ENCODE measurements around the gene EXOC6B. TPM values are rescaled to one million over a fixed set of nuclear protein-coding genes. Genes with fewer than 3 reads are reported as not detected.

Gene EXOC6B
- total RNA-seq, 1 donor = 24.6 TPM

GRCh38 chr2:72330652-72331051 lies 495.2 kb downstream of the EXOC6B start:
- H3K4me2 ChIP-seq (ENCODE audit: insufficient read depth, low read length) = no peak overlapping the region
- no peak for DNase-seq (ENCODE audit: insufficient read length, low spot score, missing footprints)

DNA sequence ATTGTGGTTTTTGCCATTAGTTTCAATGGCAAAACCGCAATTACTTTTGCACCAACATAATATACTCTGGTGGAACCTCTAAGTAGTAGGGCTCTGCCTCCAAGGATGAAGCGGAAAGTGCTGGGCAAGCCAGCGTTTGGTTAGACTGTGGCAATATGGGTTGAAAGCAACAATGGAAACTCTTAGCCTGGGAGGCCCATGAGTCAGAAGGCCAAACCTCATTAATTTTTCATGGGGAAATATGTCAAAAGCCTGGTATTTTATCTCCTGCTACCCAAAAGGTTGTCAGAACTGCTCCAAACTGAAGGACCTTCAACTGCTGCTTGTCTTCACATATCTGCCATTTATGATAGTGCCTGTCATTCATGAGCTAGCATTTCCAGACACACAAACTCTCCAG lies 499.1 kb downstream of the EXOC6B start:
- Histone ChIP-seq H3K36me3 (ENCODE audit: insufficient read depth, low read length) (no peaks in the 10 kb centered on the region), H3K4me2 (ENCODE audit: insufficient read depth, low read length) (no peak overlapping the region), H3K27me3 (ENCODE audit: insufficient read depth, low read length) (no peaks in the 10 kb centered on the region), H3K4me3 (ENCODE audit: insufficient read depth, low read length) (no peak overlapping the region), H4K20me1 (ENCODE audit: insufficient read depth, low read length) (no peaks in the 10 kb centered on the region), H3K9me3 (ENCODE audit: low read depth, low read length) (no peaks in the 10 kb centered on the region), H2AFZ (ENCODE audit: low read length) (no peak overlapping the region), H3K4me1 (ENCODE audit: insufficient read depth, low read length) (no peaks in the 10 kb centered on the region), H3K79me2 (ENCODE audit: insufficient read depth, low read length) (no peaks in the 10 kb centered on the region), H3K27ac (ENCODE audit: low read depth, low read length) (no peak overlapping the region)
- TF ChIP-seq, protein P1, sequence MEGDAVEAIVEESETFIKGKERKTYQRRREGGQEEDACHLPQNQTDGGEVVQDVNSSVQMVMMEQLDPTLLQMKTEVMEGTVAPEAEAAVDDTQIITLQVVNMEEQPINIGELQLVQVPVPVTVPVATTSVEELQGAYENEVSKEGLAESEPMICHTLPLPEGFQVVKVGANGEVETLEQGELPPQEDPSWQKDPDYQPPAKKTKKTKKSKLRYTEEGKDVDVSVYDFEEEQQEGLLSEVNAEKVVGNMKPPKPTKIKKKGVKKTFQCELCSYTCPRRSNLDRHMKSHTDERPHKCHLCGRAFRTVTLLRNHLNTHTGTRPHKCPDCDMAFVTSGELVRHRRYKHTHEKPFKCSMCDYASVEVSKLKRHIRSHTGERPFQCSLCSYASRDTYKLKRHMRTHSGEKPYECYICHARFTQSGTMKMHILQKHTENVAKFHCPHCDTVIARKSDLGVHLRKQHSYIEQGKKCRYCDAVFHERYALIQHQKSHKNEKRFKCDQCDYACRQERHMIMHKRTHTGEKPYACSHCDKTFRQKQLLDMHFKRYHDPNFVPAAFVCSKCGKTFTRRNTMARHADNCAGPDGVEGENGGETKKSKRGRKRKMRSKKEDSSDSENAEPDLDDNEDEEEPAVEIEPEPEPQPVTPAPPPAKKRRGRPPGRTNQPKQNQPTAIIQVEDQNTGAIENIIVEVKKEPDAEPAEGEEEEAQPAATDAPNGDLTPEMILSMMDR (IDR thresholded peaks at IDR 0.05; ENCODE audit: extremely low read depth, low read depth, low read length) = no peak
- DNase-seq (ENCODE audit: insufficient read length, low spot score, missing footprints) = no peak

More at GRCh38 chr2:72330652-72331051, 495.2 kb downstream of the EXOC6B start:
- Histone ChIP-seq H3K79me2 (ENCODE audit: insufficient read depth, low read length) (no peaks in the 10 kb centered on the region), H3K27me3 (ENCODE audit: insufficient read depth, low read length) (no peaks in the 10 kb centered on the region), H3K4me3 (ENCODE audit: insufficient read depth, low read length) (no peak overlapping the region), H3K27ac (ENCODE audit: low read depth, low read length) (no peak overlapping the region), H3K36me3 (ENCODE audit: insufficient read depth, low read length) (no peaks in the 10 kb centered on the region), H3K9me3 (ENCODE audit: low read depth, low read length) (no peaks in the 10 kb centered on the region), H4K20me1 (ENCODE audit: insufficient read depth, low read length) (no peaks in the 10 kb centered on the region), H3K4me1 (ENCODE audit: insufficient read depth, low read length) (no peaks in the 10 kb centered on the region), H2AFZ (ENCODE audit: low read length) (no peak overlapping the region)
- TF ChIP-seq, protein P1 (IDR thresholded peaks at IDR 0.05; ENCODE audit: extremely low read depth, low read depth, low read length) = no peak

DNA sequence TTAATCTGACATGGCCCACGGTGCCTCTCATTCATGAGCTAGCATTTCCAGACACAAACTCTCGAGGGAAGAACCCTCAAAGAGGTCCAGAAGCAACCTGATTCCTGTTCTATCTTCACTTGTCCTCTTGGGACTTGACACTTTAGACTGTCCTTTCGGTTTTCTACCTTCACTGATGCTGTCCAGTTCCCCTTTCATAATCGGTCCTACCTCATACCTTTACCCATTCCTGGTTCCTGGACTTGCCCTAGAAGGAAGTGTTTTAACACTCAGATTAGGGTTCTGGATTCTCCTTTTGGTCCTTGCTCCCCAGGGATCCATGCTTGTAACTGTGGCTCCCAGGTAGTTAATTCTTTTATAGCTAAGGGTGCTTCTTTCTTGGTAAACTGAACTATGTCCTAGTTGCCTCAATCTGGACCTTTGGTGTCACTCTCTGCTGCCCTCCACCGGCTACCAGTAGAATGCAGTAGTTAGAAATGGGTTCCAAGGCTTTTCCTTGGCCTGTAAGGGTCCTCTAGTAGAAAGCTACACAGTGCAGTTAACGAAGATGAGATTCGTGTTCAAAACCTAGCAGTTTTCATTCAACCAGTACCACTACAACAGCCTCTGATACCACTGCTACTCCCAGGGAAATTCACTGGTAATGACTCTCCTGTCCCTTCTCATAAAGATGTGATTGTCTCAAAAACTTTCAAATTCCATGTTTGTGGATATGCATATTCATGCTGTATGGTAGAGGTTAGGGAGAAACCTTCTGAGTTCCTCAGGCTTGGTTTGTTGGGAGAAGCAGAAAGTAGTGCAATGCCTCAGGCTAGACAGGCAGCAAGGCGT lies 500.0 kb downstream of the EXOC6B start:
- Histone ChIP-seq H3K4me3 (ENCODE audit: insufficient read depth, low read length) (no peak overlapping the region), H3K36me3 (ENCODE audit: insufficient read depth, low read length) (no peaks in the 10 kb centered on the region), H3K79me2 (ENCODE audit: insufficient read depth, low read length) (no peaks in the 10 kb centered on the region), H3K27ac (ENCODE audit: low read depth, low read length) (no peak overlapping the region), H3K4me2 (ENCODE audit: insufficient read depth, low read length) (no peak overlapping the region), H2AFZ (ENCODE audit: low read length) (no peak overlapping the region), H3K27me3 (ENCODE audit: insufficient read depth, low read length) (no peaks in the 10 kb centered on the region), H3K4me1 (ENCODE audit: insufficient read depth, low read length) (no peaks in the 10 kb centered on the region), H4K20me1 (ENCODE audit: insufficient read depth, low read length) (no peaks in the 10 kb centered on the region), H3K9me3 (ENCODE audit: low read depth, low read length) (no peaks in the 10 kb centered on the region)
- no peak for DNase-seq (ENCODE audit: insufficient read length, low spot score, missing footprints)
- TF ChIP-seq, protein P1 (IDR thresholded peaks at IDR 0.05; ENCODE audit: extremely low read depth, low read depth, low read length) = peak; percentile 82

GRCh38 chr2:72316774-72317173 lies 509.1 kb downstream of the EXOC6B start:
- Histone ChIP-seq H2AFZ (ENCODE audit: low read length) (no peak overlapping the region), H3K79me2 (ENCODE audit: insufficient read depth, low read length) (no peaks in the 10 kb centered on the region), H3K9me3 (ENCODE audit: low read depth, low read length) (no peaks in the 10 kb centered on the region), H3K27ac (ENCODE audit: low read depth, low read length) (no peak overlapping the region), H3K4me2 (ENCODE audit: insufficient read depth, low read length) (no peak overlapping the region), H3K4me3 (ENCODE audit: insufficient read depth, low read length) (no peak overlapping the region), H4K20me1 (ENCODE audit: insufficient read depth, low read length) (peaks cover 2% of the 10 kb centered on the region), H3K36me3 (ENCODE audit: insufficient read depth, low read length) (no peaks in the 10 kb centered on the region), H3K27me3 (ENCODE audit: insufficient read depth, low read length) (no peaks in the 10 kb centered on the region), H3K4me1 (ENCODE audit: insufficient read depth, low read length) (no peaks in the 10 kb centered on the region)
- DNase-seq (ENCODE audit: insufficient read length, low spot score, missing footprints) = no peak
- TF ChIP-seq, protein P1 (IDR thresholded peaks at IDR 0.05; ENCODE audit: extremely low read depth, low read depth, low read length) = no peak

Measured in osteoblast (primary cell).